Astrocyte of the spinal cord (primary cell): Measurements from ENCODE around the gene LCN12.
A peak's percentile ranks its signal among the peaks of the same experiment; 100 is the strongest.

Experiments
- DNase-seq: peaks from one replicate; pipeline ENCODE4 v3.0.0; 2011; ENCODE audit warnings: low read depth, low spot score
- H3K4me3 ChIP-seq: 2 replicates; pipeline ENCODE4 v1.5.1; 2011; ENCODE audit warnings: low read depth, mild to moderate bottlenecking, low read length, moderate library complexity
- in situ Hi-C: cut with HindIII; loops from 2 replicates; pipeline ENCODE4 v1.10.0; 2017; ENCODE audit warnings: low sequenced_read_pairs
- TF ChIP-seq, protein P1 (sequence below): IDR thresholded peaks from 2 replicates; pipeline ENCODE4 v1.5.1; 2012; ENCODE audit warnings: low read depth, mild to moderate bottlenecking, low read length, inconsistent platforms

The LCN12 gene

DNA sequence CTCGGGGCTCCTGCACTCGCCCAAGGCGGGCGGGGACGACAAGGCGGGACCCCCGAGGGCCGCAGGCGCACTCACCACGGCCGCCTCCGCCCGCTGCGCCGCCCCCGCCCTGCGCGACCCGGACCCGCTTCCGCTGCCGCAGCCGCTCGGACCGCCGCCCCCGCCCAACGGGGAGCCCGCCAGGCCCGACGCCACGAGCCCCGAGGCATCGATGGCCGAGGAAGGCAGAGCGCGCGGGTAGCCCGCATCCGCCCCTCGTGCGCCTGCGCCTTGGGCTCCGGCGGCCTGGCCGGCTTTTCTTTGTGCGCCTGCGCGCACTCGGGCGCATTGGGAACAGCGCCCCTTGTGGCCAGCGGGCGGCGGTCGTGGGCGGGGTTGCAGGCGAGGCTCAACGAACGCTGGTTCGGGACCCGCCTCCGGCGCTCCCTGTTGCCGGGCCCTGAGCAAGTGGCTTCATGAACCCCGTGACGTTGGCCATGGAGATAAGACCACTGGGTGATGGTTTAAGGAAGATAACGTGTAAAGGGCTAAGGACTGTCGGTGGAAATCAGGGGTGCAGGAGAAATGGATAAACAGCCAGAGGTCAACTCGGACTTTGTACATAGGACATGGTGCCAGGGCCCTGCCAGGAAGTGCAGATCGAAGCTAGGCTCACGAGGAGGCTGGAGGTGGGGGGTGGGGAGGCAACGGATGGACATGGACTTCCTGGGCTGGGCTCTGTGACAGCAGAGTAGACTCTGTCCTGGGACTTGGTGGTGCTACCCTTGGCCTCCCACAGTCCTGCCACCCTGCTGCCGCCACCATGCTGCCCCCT, 7.3 kb upstream of the LCN12 start, which contains the start of the genes C8G and FBXW5:
C8G (plus strand) TSS at position 725 of the 814 bp plus-strand sequence; CDS start at position 803, 78 bp downstream.
FBXW5 (minus strand) TSS at position 220 of the 814 bp plus-strand sequence. CDS start 655 bp downstream, outside the sequence.
- DNase-seq: peak; percentile 92
- TF ChIP-seq, protein P1, sequence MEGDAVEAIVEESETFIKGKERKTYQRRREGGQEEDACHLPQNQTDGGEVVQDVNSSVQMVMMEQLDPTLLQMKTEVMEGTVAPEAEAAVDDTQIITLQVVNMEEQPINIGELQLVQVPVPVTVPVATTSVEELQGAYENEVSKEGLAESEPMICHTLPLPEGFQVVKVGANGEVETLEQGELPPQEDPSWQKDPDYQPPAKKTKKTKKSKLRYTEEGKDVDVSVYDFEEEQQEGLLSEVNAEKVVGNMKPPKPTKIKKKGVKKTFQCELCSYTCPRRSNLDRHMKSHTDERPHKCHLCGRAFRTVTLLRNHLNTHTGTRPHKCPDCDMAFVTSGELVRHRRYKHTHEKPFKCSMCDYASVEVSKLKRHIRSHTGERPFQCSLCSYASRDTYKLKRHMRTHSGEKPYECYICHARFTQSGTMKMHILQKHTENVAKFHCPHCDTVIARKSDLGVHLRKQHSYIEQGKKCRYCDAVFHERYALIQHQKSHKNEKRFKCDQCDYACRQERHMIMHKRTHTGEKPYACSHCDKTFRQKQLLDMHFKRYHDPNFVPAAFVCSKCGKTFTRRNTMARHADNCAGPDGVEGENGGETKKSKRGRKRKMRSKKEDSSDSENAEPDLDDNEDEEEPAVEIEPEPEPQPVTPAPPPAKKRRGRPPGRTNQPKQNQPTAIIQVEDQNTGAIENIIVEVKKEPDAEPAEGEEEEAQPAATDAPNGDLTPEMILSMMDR: peak; percentile 93
- in situ Hi-C loops: loop anchor here (25.0 kb wide), 1 partner anchor 93 kb away; the partner anchor contains the start of genes ABCA2, FUT7 and NPDC1

DNA sequence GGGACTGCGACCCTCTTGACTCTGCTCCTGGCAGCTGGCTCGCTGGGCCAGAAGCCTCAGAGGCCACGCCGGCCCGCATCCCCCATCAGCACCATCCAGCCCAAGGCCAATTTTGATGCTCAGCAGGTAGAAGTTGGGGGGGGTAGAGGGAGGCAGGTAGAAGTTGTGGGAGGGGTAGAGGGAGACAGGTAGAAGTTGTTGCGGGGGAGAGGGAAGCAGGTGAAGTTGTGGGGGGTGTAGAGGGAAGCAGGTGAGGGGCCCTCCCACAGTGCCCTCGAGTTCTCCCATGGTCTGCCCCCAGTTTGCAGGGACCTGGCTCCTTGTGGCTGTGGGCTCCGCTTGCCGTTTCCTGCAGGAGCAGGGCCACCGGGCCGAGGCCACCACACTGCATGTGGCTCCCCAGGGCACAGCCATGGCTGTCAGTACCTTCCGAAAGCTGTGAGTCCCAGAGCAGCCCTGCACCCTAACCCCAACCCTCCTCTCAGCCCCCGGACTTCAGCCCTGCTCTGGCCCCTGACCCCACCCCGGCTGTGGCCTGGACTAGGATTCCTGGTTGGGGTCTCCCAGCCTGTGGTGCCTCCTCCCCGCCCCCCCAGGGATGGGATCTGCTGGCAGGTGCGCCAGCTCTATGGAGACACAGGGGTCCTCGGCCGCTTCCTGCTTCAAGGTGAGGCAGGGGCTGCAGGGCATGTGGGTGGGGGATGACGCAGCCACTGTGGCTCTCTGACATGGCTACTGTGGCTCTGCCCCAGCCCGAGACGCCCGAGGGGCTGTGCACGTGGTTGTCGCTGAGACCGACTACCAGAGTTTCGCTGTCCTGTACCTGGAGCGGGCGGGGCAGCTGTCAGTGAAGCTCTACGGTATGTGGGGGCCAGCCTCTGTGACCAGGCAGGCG, 6.5 kb upstream of the LCN12 start:
- in situ Hi-C loops: loop anchor here (25.0 kb wide), 1 partner anchor 92 kb away; the partner anchor contains the start of genes ABCA2, FUT7 and NPDC1
- TF ChIP-seq, protein P1: no peak
- DNase-seq: no peak
- no peak overlapping the region for H3K4me3 ChIP-seq

More for the DNA sequence above, 7.3 kb upstream of the LCN12 start, which contains the start of the genes C8G and FBXW5:
- peak within 1 kb of the TSS; percentile 75 for H3K4me3 ChIP-seq

DNA sequence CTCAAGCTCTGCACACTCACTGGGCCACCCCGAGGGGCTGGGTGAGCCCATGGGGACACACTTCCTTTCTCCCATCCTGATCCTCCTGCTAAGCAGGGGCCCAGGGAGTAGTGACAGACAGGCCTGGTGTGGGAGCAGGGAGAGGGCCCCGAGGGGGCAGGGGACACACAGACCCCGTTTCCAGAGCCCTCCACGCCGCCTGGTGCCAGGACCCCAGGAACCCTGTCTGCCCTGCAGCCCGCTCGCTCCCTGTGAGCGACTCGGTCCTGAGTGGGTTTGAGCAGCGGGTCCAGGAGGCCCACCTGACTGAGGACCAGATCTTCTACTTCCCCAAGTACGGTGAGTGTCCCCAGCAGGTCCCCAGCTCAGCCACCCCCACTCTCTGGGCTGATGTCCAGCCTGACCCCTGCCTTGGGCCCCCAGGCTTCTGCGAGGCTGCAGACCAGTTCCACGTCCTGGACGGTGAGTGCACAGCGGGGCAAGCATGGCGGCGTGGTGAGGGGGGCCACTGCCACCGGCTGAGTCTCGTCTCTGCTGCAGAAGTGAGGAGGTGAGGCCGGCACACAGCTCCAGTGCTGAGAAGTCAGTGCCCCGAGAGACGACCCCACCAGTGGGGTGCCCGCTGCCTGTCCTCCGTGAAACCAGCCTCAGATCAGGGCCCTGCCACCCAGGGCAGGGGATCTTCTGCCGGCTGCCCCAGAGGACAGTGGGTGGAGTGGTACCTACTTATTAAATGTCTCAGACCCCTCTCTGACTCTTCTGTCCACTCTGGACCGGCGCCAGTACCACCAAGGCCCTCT, 5.6 kb upstream of the LCN12 start:
- in situ Hi-C loops: loop anchor here (25.0 kb wide), 1 partner anchor 91 kb away; the partner anchor contains the start of genes ABCA2, FUT7 and NPDC1
- no peak for DNase-seq
- no peak overlapping the region for H3K4me3 ChIP-seq
- TF ChIP-seq, protein P1: no peak

DNA sequence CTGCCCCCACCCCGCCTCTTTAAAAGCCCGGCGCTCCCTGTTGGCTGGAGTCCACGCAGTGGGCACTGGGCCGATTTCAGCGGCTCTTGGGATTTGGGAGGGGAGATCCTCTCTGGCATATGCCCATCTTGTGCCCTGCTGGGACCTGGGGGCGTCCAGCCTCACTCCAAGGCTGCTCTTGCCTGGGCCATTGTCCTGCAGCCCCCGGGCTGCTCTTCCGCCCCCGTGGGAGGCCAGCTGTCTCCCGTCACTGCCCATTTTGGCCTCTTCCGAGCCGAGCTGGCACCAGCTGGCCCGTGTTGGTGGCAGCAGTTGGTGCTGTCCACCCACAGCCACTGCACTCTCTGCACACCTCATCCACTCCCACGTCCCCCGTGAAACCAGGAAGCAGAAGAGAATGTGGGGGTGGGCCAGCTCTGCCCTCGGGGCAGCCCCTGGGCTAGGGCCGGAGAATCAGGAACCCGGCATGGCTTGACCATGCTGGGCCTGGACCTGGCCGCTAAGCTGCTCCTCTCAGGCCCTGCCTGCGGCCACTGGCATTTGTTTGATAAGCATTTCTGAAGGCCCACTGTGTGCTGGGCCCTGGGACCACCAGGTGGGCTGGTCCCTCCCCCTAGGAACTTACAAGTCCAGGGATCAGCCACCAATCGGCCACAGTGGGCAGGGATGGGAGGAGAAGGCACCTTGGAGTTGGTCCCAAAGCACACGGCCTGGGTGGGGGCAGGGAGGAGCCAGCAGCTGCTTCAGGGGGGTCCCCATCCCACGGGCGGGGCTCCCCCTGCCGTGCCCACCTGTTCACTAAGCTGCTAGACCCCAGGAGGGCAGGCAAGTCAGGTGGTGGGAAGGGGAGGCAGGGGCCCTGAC, 4.8 kb upstream of the LCN12 start:
- no peak overlapping the region for H3K4me3 ChIP-seq
- DNase-seq: no peak
- in situ Hi-C loops: loop anchor here (25.0 kb wide), 1 partner anchor 90 kb away; the partner anchor contains the start of genes ABCA2, FUT7 and NPDC1
- TF ChIP-seq, protein P1: no peak

DNA sequence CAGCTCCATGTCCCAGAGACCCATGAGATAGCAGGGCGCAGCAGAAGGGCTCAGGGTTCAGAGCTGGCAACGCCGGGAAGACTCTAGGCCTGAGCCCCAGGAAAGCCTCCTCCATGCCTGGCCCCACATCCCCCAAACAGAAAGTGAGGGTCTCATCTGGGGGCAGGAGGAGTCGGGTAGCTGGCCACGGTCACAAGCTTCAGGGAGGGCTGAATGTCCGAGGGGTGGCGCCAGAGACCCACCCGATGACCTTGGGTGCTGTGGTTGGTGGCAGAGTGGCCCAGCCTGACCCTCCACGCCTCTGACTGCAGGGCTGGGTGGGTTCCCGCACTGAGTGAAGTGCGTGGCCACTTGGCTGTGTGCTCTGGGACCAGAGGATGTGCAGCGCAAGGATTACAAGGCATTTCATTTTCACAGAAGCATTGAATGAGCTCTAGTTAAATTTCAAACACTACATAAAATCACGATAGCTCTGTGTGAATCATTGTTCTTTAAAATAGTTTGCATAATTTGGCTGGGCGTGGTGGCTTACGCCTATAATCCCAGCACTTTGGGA, 4.0 kb upstream of the LCN12 start:
- TF ChIP-seq, protein P1: peak; percentile 61
- DNase-seq: peak; percentile 10
- in situ Hi-C loops: loop anchor here (25.0 kb wide), 1 partner anchor 89 kb away; the partner anchor contains the start of genes ABCA2, FUT7 and NPDC1
- no peak overlapping the region for H3K4me3 ChIP-seq
